ENCODE data around the gene AKNAD1.
A peak's percentile ranks its signal among the peaks of the same experiment; 100 is the strongest.

Gene AKNAD1

DNA sequence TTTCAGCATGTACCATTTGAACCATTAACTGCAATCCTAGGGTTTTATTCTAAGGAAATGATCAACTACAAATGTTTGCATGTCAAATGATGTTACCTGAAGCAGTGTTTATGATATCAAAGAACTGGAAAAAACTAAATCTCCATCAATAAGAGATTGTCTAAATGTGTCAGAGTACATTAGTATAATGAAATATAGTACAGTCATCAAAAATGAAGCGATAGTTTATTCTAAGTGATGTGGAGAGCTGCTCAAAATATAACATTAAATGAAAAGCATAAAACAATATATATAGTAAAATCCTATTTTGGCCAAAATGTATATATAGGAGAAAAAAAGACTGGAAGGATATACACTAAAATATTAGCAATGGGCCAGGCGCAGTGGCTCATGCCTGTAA, 24.0 kb downstream of the AKNAD1 start:
- DNase-seq (ENCODE audit: extremely low read depth in 1 of 2, low read depth in 1 of 2): no peak

DNA sequence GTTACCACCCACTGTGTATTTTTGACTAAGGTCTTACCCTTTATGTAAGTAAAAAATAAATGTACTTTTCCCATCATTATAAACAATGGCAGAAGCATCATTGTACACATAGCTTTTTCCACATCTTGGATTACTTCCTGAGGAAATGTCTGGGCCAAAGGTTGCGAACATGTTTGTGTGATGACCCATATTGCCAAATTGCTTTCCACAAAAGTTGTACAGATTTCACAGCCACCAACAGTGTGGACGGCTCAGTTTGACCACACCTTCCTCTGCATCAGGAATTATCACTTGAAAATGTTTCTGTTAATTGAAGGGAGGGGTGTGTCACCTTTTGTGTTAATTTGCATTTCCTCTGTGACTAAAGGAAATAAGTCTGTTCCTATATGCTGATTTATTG, 25.7 kb downstream of the AKNAD1 start:
- no peak for DNase-seq (ENCODE audit: extremely low read depth in 1 of 2, low read depth in 1 of 2)

GRCh38 chr1:108830119-108831008, 26.5 kb downstream of the AKNAD1 start:
- no peak for DNase-seq (ENCODE audit: extremely low read depth in 1 of 2, low read depth in 1 of 2)

GRCh38 chr1:108829498-108829916, 27.4 kb downstream of the AKNAD1 start:
- DNase-seq (ENCODE audit: extremely low read depth in 1 of 2, low read depth in 1 of 2): no peak

DNA sequence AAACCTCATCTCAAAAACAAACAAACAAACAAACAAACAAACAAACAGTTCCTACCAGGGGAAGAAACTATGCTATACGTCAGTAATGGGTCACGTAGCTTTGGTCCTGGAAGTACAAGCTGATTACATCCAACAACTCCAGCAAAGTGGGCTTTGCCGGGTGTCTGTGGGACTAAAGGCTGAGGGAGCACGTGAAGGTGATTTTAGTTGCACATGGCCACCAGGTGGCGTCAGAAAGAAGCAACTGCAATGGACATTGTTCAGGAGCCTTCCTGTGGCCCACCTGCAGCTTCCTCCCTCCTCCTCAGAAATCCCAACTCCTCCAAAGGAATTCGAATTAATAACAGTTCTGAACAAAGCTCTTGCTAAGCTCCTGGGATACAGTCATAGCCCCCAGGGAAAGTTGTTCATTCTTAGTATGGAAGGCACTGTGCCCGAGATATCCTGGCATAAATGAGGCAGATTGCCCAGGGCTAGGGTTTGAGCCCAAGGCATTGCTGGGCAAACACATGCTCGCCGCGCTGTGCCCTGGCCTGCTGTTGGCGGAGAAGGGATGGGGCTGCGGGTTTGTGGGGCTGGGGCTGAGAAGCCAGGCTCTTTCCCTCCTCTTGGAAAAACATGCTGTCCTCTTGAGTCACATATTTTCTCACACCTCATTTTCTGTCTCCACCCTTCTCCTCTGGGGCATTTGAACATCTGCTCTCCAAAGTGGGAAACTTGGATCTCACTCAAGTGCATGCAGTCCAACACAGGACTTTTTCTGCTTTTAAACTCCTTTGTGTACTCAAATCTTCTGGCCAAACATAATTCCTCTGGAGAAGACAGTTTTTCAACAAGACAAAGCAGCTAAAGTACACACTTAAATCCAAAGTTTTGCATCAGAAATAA, 28.6 kb downstream of the AKNAD1 start:
- DNase-seq (ENCODE audit: extremely low read depth in 1 of 2, low read depth in 1 of 2): peak; percentile 23 to 25

GRCh38 chr1:108826081-108826635, 30.7 kb downstream of the AKNAD1 start:
- DNase-seq (ENCODE audit: extremely low read depth in 1 of 2, low read depth in 1 of 2): no peak

DNA sequence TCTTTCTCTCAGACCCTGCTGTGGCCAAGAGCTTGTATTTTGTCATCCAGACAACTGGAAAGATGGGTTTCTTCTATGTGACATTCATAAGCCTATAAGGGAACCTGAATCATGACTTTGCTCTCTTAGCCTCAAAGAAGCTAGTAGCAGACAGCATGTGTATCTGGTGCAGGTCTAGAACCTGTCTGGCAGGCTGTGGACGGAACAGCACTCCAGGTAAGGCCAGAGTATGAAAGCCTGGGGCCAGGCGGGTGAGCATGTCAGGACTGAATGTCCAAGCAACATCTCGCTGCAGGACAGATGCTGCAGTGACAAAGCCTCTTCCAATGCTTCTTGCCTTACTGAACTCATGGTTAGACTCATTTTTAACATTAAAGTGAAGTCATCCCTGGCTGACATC, 32.8 kb downstream of the AKNAD1 start:
- DNase-seq (ENCODE audit: extremely low read depth in 1 of 2, low read depth in 1 of 2): no peak

GRCh38 chr1:108823632-108824031, 33.3 kb downstream of the AKNAD1 start:
- DNase-seq (ENCODE audit: extremely low read depth in 1 of 2, low read depth in 1 of 2): no peak

DNA sequence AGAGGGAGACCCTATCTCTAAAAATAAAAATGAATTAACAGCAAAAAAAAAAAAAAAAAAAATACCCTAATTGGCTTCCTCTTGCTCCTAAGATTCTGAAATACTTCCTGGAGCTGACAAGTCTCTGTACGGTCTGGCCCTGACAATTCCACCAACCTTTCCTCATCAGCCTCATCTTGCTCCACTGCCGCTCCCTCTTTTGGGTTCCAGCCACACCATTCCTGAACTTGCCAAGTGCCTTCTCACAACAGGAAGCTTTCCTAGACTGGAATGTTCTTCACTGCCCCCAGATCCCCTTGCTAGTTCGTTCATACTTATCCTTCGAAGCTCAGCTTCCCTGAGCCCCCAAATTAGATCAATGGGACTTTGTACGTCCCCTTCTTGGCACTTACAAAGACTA, 37.0 kb downstream of the AKNAD1 start:
- no peak for DNase-seq (ENCODE audit: extremely low read depth in 1 of 2, low read depth in 1 of 2)

DNA sequence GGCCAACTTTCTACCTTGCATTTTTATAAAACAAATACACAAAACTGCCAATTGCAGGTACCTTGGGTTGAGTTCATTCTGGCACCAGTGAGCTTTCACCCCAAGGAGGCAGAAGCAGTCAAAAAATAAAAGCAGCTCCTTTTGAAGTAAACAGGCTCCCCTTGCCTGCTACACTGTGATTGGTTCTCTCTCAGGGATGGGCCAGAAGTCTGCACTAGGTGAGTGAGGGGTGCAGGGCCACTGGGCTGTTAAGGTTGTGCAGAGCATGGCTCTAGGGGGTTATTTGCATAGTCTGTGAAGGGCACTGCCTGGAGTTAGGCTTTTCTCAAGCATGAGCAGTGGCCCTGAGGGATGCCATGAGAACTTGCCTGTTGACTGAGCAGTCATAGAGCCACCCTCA, 39.1 kb downstream of the AKNAD1 start:
- no peak for DNase-seq (ENCODE audit: extremely low read depth in 1 of 2, low read depth in 1 of 2)

GRCh38 chr1:108817016-108817415, 39.9 kb downstream of the AKNAD1 start:
- DNase-seq (ENCODE audit: extremely low read depth in 1 of 2, low read depth in 1 of 2): no peak

DNA sequence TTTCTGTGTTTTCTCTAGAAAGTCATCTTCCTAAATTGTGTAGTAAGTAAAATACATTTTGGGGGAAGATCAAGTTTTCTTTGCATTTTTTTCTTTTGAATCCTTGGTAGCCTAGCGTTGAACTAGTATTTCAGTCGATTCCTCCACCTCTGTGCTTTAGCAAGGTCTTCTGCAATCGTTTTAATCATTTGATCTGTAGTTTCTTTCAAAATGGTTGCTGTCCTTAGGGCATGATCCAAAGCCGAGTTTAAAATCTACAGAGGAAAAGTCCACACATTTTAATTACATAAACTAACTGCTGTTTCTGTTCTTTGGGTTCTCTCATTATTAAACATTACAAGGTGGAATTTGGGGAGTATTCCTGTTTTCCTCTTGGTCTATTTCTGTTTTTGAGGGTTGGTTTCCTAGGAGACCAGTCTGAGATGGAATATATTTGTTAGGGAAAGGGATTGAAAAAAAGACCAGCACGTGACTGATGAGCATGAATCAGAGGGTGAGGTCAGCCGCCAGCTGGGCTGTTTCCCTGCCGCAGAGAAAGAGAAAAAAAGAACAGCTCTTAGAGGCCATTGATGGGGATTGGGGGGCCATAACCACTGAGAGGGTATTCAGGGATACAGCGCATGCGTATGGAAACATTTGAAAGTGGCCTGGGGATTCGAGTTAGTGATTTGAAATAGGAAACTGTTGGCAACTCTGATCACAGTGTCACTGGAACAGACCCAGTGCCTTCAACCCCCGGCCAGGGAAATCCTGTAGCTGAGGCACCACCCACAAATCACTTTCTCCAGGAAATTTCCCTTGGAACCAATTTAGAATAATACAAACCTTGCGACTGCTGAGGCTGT, 40.6 kb downstream of the AKNAD1 start:
- DNase-seq (ENCODE audit: extremely low read depth in 1 of 2, low read depth in 1 of 2): no peak

GRCh38 chr1:108815566-108815965, 41.3 kb downstream of the AKNAD1 start:
- no peak for DNase-seq (ENCODE audit: extremely low read depth in 1 of 2, low read depth in 1 of 2)

DNA sequence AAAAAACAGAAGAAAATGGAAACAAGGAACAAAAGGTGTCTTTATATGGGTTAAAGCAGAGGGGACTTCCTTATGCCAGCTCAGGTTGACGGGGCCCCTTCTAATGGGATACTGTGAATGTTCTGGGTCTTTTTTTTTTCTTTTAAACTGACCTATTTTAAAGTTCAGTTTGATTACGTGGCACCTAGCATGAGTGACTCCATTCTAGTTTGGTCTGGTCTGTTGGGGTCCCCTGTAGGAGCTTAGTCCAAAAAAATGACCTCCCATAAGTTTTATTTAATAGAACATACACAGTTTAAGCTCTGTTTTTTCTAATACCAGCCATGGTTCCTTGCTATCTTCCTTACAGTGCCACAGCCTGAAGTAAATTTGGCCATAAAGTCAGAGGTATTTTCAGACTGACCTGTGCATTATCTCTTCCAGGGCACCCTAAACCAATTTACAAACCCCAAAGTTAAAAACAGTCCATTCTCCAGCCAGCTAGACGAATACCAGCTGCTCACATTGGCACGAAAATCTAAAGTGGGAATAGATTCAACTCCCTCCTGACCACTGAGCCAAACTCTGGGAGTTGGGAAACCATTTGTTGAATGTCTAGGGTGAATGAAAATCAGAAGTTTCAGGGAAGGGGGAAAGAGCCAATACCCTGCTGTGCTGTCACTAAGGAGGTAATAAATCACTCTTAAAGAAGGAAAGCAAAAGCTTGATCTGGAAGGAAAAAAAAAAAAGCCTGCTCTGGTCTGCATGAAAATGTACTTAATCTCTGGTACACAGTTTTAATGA, 42.4 kb downstream of the AKNAD1 start:
- no peak for DNase-seq (ENCODE audit: extremely low read depth in 1 of 2, low read depth in 1 of 2)

DNA sequence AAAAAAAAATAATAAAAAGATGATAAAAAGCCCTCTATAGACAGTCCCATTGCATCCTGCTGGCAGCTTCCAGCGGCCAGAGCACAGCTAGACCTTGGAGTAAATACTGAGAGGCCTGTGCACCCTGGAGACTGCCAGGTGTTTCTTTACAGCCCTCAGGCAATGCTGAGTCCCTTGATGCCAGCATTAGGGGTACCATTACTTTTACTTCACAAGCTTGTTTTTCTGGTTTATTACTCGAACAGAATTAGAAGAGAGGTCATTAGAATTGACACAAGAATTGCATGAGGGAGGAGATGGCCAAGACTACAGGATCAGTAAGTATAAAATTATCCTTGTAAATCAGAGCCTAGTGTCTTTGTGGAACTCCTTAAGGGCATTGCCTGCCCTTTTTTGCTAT, 43.6 kb downstream of the AKNAD1 start:
- DNase-seq (ENCODE audit: extremely low read depth in 1 of 2, low read depth in 1 of 2): no peak

GRCh38 chr1:108811611-108812010, 45.3 kb downstream of the AKNAD1 start:
- no peak for DNase-seq (ENCODE audit: extremely low read depth in 1 of 2, low read depth in 1 of 2)

DNA sequence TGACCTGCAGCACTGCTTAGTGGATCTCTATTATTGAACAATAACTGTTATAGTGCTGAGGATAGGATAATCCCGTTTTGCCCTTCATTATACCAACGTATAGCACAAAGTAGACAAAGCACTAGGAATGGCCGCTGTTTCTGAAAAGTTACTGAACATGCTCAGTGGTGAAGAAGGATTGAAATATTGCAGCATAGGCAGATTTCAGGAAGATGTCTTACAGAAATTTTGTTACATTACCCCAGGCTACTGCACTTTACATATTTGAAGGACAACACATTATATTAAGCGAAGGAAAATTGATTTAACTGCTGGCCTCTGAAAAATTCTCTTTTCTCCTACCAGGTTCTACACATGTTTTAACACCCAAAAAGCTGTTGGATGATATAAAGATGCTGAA, 48.5 kb downstream of the AKNAD1 start:
- no peak for DNase-seq (ENCODE audit: extremely low read depth in 1 of 2, low read depth in 1 of 2)

DNA sequence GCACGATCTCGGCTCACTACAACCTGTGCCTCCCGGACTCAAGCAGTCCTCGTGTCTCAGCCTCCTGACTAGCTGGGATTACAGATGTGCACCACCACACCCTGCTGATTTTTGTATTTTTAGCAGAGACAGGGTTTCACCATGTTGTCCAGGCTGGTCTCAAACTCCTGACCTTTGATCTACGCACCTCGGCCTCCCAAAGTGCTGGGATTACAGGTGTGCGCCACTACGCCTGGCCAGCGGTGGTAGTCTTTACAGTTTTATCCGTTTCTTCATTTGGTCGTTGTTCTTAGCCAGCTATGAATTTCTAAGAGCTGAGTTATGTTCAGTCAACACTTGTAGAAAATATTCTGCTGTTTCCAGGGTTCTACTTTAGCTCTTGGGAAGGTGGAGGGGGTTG, 53.3 kb downstream of the AKNAD1 start:
- no peak for DNase-seq (ENCODE audit: extremely low read depth in 1 of 2, low read depth in 1 of 2)

DNA sequence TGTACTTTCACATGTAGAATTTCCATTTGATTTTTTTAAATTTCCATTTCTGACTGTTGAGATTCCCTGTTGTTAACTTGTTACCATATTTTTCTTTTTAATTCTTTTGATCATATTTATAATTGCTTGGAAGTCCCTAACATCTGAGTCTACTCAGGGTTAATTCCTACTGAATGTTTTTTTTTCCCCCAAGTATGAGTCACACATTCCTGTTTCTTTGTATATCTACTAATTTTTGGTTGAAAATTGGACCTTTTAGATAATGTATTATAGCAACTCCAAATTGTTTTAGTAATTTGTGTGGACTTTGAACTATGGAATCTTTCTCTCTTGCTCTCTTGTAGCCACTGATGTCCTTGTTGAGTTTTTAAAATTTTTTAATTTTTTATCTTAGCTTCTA, 55.8 kb downstream of the AKNAD1 start:
- DNase-seq (ENCODE audit: extremely low read depth in 1 of 2, low read depth in 1 of 2): no peak

GRCh38 chr1:108799001-108799400, 57.9 kb downstream of the AKNAD1 start:
- DNase-seq (ENCODE audit: extremely low read depth in 1 of 2, low read depth in 1 of 2): no peak
